Activated CD8-positive, alpha-beta T cell treated with anti-CD3 and anti-CD28 coated beads for 36 hours (primary cell): ENCODE results near the gene MPC2. TPM values are rescaled to one million over a fixed set of nuclear protein-coding genes. Genes with fewer than 3 reads are reported as not detected.
"Not testable (repeated sequence)": the region's sequence is repeated elsewhere in the genome, so short reads cannot be mapped to it uniquely, and the experiment has no call there.

Experiments
- ATAC-seq: fragments of 200-7000 bp; cut with Tn5 transposase; one replicate; pipeline ENCODE4 v1.10.0; 2021; ENCODE audit warnings: mild to moderate bottlenecking, moderate library complexity
- CTCF ChIA-PET: fragments of 350-600 bp; sonication (Branson Sonifier 250); formaldehyde crosslinking; loops from one replicate; lab custom pipeline; 2021; ENCODE audit warnings: antibody characterized with exemption; lab: Charles Lee
- POLR2A ChIA-PET: fragments of 350-600 bp; sonication (Branson Sonifier 250); formaldehyde crosslinking; loops from one replicate; lab custom pipeline; 2021; ENCODE audit warnings: antibody characterized with exemption; lab: Charles Lee
- DNase-seq: peaks from one replicate; pipeline ENCODE4 v3.0.0-alpha.2; 2020
- H3K27ac Mint-ChIP-seq: one replicate; pipeline ENCODE4 v1.8.0; 2021; ENCODE audit warnings: mild to moderate bottlenecking, mixed read lengths
- H3K27me3 Mint-ChIP-seq: one replicate; pipeline ENCODE4 v1.8.0; 2021; ENCODE audit warnings: mixed read lengths
- H3K36me3 Mint-ChIP-seq: one replicate; pipeline ENCODE4 v1.8.0; 2021; ENCODE audit warnings: low read depth, mixed read lengths
- H3K4me1 Mint-ChIP-seq: one replicate; pipeline ENCODE4 v1.8.0; 2021; ENCODE audit warnings: low read depth, mixed read lengths
- H3K4me3 Mint-ChIP-seq: one replicate; pipeline ENCODE4 v1.8.0; 2021; ENCODE audit warnings: mild to moderate bottlenecking, moderate library complexity, mixed read lengths
- H3K9me3 Mint-ChIP-seq: one replicate; pipeline ENCODE4 v1.8.0; 2021; ENCODE audit warnings: mixed read lengths
- CTCF ChIP-seq: fragments of 200-600 bp; IDR thresholded peaks from one replicate; pipeline ENCODE4 v1.8.0; 2022; ENCODE audit warnings: antibody characterized with exemption, mild to moderate bottlenecking
- intact Hi-C: fragments of 100-400 bp; cut with micrococcal nuclease; formaldehyde crosslinking; loops from one replicate; pipeline ENCODE4 v1.10.0; 2022
- total RNA-seq, 2 experiments: library from RNA; stranded (reverse); gene quantifications; one replicate each; pipeline ENCODE4 v1.2.3, GENCODE V29; 2021

MPC2 gene
- total RNA-seq, 2 experiments from 2014 or later, result 64.9 to 69.4 TPM

GRCh38 chr1:167898578-167899222 is 38.2 kb downstream of the MPC2 start:
- DNase-seq (no peak), ATAC-seq (no peak)
- Mint-ChIP-seq H3K27me3 (no peaks in the 10 kb centered on the region), H3K4me1 (no peaks in the 10 kb centered on the region), H3K9me3 (no peaks in the 10 kb centered on the region), H3K36me3 (no peaks in the 10 kb centered on the region), H3K27ac (no peak overlapping the region), H3K4me3 (no peak overlapping the region)
- intact Hi-C loops, result no loop called here
- no peak for TF ChIP-seq CTCF
- ChIA-PET POLR2A (no interaction called here), CTCF (interaction anchor here (0.9 kb wide), 1 partner anchor 185 kb away, joined by 3 read pairs; no protein-coding TSS in a partner anchor)

GRCh38 chr1:167893798-167894197 is 43.1 kb downstream of the MPC2 start:
- TF ChIP-seq CTCF, result no peak
- no peak for ATAC-seq
- CTCF ChIA-PET, result no interaction called here

GRCh38 chr1:167890400-167890799 is 46.5 kb downstream of the MPC2 start:
- no peaks in the 10 kb centered on the region for H3K4me1 Mint-ChIP-seq
- CTCF ChIA-PET, result no interaction called here
- H3K36me3 Mint-ChIP-seq, result no peaks in the 10 kb centered on the region
- no peak for TF ChIP-seq CTCF
- no peak overlapping the region for H3K27ac Mint-ChIP-seq
- H3K9me3 Mint-ChIP-seq, result peaks cover 5% of the 10 kb centered on the region
- H3K27me3 Mint-ChIP-seq, result no peaks in the 10 kb centered on the region
- no peak overlapping the region for H3K4me3 Mint-ChIP-seq
- no peak for DNase-seq
- ATAC-seq, result no peak
- POLR2A ChIA-PET, result no interaction called here
- intact Hi-C loops, result no loop called here

More at GRCh38 chr1:167893798-167894197, 43.1 kb downstream of the MPC2 start:
- H3K4me1 Mint-ChIP-seq, result no peaks in the 10 kb centered on the region
- no peak overlapping the region for H3K27ac Mint-ChIP-seq
- H3K36me3 Mint-ChIP-seq, result no peaks in the 10 kb centered on the region
- no peaks in the 10 kb centered on the region for H3K27me3 Mint-ChIP-seq
- POLR2A ChIA-PET, result no interaction called here
- intact Hi-C loops, result no loop called here
- DNase-seq, result no peak
- H3K4me3 Mint-ChIP-seq, result no peak overlapping the region
- H3K9me3 Mint-ChIP-seq, result no peaks in the 10 kb centered on the region

- intact Hi-C loops, H3K27ac Mint-ChIP-seq, CTCF ChIA-PET, H3K4me1 Mint-ChIP-seq, POLR2A ChIA-PET, ATAC-seq, DNase-seq, H3K36me3 Mint-ChIP-seq, H3K9me3 Mint-ChIP-seq, H3K27me3 Mint-ChIP-seq, H3K4me3 Mint-ChIP-seq: not testable (repeated sequence)
Measured at GRCh38 chr1:167887187-167887586, 49.7 kb downstream of the MPC2 start.

- no peaks in the 10 kb centered on the region for H3K36me3 Mint-ChIP-seq
- no peak overlapping the region for H3K4me3 Mint-ChIP-seq
- no peak for TF ChIP-seq CTCF
- POLR2A ChIA-PET, result no interaction called here
- CTCF ChIA-PET, result no interaction called here
- H3K9me3 Mint-ChIP-seq, result peaks cover 4% of the 10 kb centered on the region
- no peak overlapping the region for H3K27ac Mint-ChIP-seq
- no peak for ATAC-seq
- intact Hi-C loops, result no loop called here
- no peaks in the 10 kb centered on the region for H3K27me3 Mint-ChIP-seq
- no peak for DNase-seq
- H3K4me1 Mint-ChIP-seq, result no peaks in the 10 kb centered on the region
Measured at GRCh38 chr1:167882376-167882775, 54.5 kb downstream of the MPC2 start.
